ENCODE data around the gene NLGN2.
A peak's percentile ranks its signal among the peaks of the same experiment; 100 is the strongest.

NLGN2 gene

DNA sequence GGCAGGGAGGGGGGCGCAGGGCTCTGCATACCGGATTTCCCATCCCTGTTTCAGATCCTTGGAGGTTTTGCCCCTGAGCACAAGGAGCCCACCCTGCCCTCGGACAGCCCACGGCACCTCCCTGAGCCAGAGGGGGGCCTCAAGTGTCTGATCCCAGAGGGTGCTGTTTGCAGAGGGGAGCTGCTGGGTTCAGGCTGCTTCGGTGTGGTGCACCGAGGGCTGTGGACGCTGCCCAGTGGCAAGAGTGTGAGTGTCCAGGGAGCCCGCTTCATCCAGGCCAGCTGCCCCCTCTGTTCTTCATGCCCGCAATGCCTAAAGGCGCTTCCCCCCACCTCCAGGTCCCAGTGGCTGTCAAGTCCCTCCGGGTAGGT is 24.3 kb upstream of the NLGN2 start:
- H3K27ac ChIP-seq (ENCODE audit: low read depth, low read length, poor library complexity, severe bottlenecking), result no peak overlapping the region
- peak overlapping the region; percentile 72; the same call in 1 of the 2 replicates for H3K9ac ChIP-seq (ENCODE audit: low read length)
- no peaks in the 10 kb centered on the region for H3K9me2 ChIP-seq (ENCODE audit: low read depth, low read length)
- H3K27me3 ChIP-seq (ENCODE audit: insufficient read depth, low read length), result peaks cover 8% of the 10 kb centered on the region; the same call in 1 of the 2 replicates
- no peaks in the 10 kb centered on the region for H3K79me2 ChIP-seq (ENCODE audit: insufficient read depth, low read length)
- peaks cover 9% of the 10 kb centered on the region for H3K9me3 ChIP-seq (ENCODE audit: low read length)
- H3K4me2 ChIP-seq (ENCODE audit: low read length), result peak overlapping the region; percentile 91
- no peak for TF ChIP-seq EZH2 (IDR thresholded peaks at IDR 0.05; ENCODE audit: borderline replicate concordance, low read length)
- no peak for TF ChIP-seq CTCF (IDR thresholded peaks at IDR 0.05; ENCODE audit: low read length)
- H2AFZ ChIP-seq (ENCODE audit: low read length), result no peak overlapping the region
- H3K4me3 ChIP-seq (ENCODE audit: low read depth, low read length, poor library complexity, severe bottlenecking), result peak overlapping the region; percentile 68
- H3K4me1 ChIP-seq (ENCODE audit: insufficient read depth, low read length, severe bottlenecking), result peaks cover 18% of the 10 kb centered on the region
- no peaks in the 10 kb centered on the region for H4K20me1 ChIP-seq (ENCODE audit: insufficient read depth, low read length)
- H3K36me3 ChIP-seq (ENCODE audit: insufficient read depth, low read length), result peaks cover 4% of the 10 kb centered on the region; the same call in 1 of the 2 replicates
- no peaks in the 10 kb centered on the region for H3F3A ChIP-seq (ENCODE audit: insufficient read depth, low read length)

GRCh38 chr17:7383742-7384488 is 23.7 kb upstream of the NLGN2 start:
- H3K36me3 ChIP-seq (ENCODE audit: insufficient read depth, low read length), result peaks cover 4% of the 10 kb centered on the region; the same call in 1 of the 2 replicates
- H3K27ac ChIP-seq (ENCODE audit: low read depth, low read length, poor library complexity, severe bottlenecking), result peak overlapping the region; percentile 1
- H4K20me1 ChIP-seq (ENCODE audit: insufficient read depth, low read length), result no peaks in the 10 kb centered on the region
- no peaks in the 10 kb centered on the region for H3K79me2 ChIP-seq (ENCODE audit: insufficient read depth, low read length)
- 0 out of 2 replicates have a peak overlapping the region, but pooled peaks have one; percentile 8 for H2AFZ ChIP-seq (ENCODE audit: low read length)
- peaks cover 9% of the 10 kb centered on the region for H3K9me3 ChIP-seq (ENCODE audit: low read length)
- H3K9ac ChIP-seq (ENCODE audit: low read length), result peak overlapping the region; percentile 72
- H3K4me1 ChIP-seq (ENCODE audit: insufficient read depth, low read length, severe bottlenecking), result peaks cover 18% of the 10 kb centered on the region
- H3K9me2 ChIP-seq (ENCODE audit: low read depth, low read length), result no peaks in the 10 kb centered on the region
- TF ChIP-seq EZH2 (IDR thresholded peaks at IDR 0.05; ENCODE audit: borderline replicate concordance, low read length) (no peak), CTCF (IDR thresholded peaks at IDR 0.05; ENCODE audit: low read length) (no peak)
- no peaks in the 10 kb centered on the region for H3F3A ChIP-seq (ENCODE audit: insufficient read depth, low read length)
- H3K4me3 ChIP-seq (ENCODE audit: low read depth, low read length, poor library complexity, severe bottlenecking), result peak overlapping the region; percentile 68
- H3K27me3 ChIP-seq (ENCODE audit: insufficient read depth, low read length), result peaks cover 8% of the 10 kb centered on the region; the same call in 1 of the 2 replicates
- H3K4me2 ChIP-seq (ENCODE audit: low read length), result peak overlapping the region; percentile 91

GRCh38 chr17:7384489-7385081 is 23.1 kb upstream of the NLGN2 start:
- peak overlapping the region; percentile 68 for H3K4me3 ChIP-seq (ENCODE audit: low read depth, low read length, poor library complexity, severe bottlenecking)
- H3K9me3 ChIP-seq (ENCODE audit: low read length), result peaks cover 3% of the 10 kb centered on the region
- peak overlapping the region; percentile 72 for H3K9ac ChIP-seq (ENCODE audit: low read length)
- peak overlapping the region; percentile 1 for H3K27ac ChIP-seq (ENCODE audit: low read depth, low read length, poor library complexity, severe bottlenecking)
- peaks cover 7% of the 10 kb centered on the region; the same call in 1 of the 2 replicates for H3K27me3 ChIP-seq (ENCODE audit: insufficient read depth, low read length)
- H3K4me1 ChIP-seq (ENCODE audit: insufficient read depth, low read length, severe bottlenecking), result peaks cover 18% of the 10 kb centered on the region
- no peaks in the 10 kb centered on the region for H3K9me2 ChIP-seq (ENCODE audit: low read depth, low read length)
- peaks cover 4% of the 10 kb centered on the region; the same call in 1 of the 2 replicates for H3K36me3 ChIP-seq (ENCODE audit: insufficient read depth, low read length)
- 0 out of 2 replicates have a peak overlapping the region, but pooled peaks have one; percentile 8 for H2AFZ ChIP-seq (ENCODE audit: low read length)
- no peaks in the 10 kb centered on the region for H3F3A ChIP-seq (ENCODE audit: insufficient read depth, low read length)
- no peaks in the 10 kb centered on the region for H4K20me1 ChIP-seq (ENCODE audit: insufficient read depth, low read length)
- peak overlapping the region; percentile 91 for H3K4me2 ChIP-seq (ENCODE audit: low read length)
- H3K79me2 ChIP-seq (ENCODE audit: insufficient read depth, low read length), result no peaks in the 10 kb centered on the region
- TF ChIP-seq CTCF (IDR thresholded peaks at IDR 0.05; ENCODE audit: low read length), result no peak
- no peak for TF ChIP-seq EZH2 (IDR thresholded peaks at IDR 0.05; ENCODE audit: borderline replicate concordance, low read length)

Measured in OCI-LY1 (cell line).